Transverse colon (tissue), 4 donors: ENCODE data around the gene DIAPH3. TPM values are rescaled to one million over a fixed set of nuclear protein-coding genes. Genes with fewer than 3 reads are reported as not detected.

ENCODE experiments used
- DNase-seq: peaks from one replicate; pipeline ENCODE4 v3.0.0-alpha.2; 2019
- H3K27ac ChIP-seq, 4 donors: fragments of 200-600 bp; sonication (generic); 2 replicates each; pipeline ENCODE4 v1.5.1; 2016 to 2018; ENCODE audit warnings: inconsistent platforms in 4 of 4
- H3K27me3 ChIP-seq: fragments of 200-600 bp; sonication (generic); 2 replicates; pipeline ENCODE4 v1.5.1; 2017; ENCODE audit warnings: inconsistent platforms
- H3K36me3 ChIP-seq, 4 donors: fragments of 200-600 bp; sonication (generic); 2 replicates each; pipeline ENCODE4 v1.5.1; 2017 to 2019; ENCODE audit warnings: inconsistent platforms in 4 of 4
- H3K4me1 ChIP-seq, 4 donors: fragments of 200-600 bp; sonication (generic); 2 replicates each; pipeline ENCODE4 v1.5.1; 2017 to 2020; ENCODE audit warnings: inconsistent platforms in 4 of 4
- H3K4me3 ChIP-seq, 4 donors: fragments of 200-600 bp; sonication (generic); 1 replicate in 1 of 4; 2 replicates in 3 of 4; pipeline versions ENCODE4 v1.5.1 to v1.6.1; 2017 to 2019; ENCODE audit warnings: inconsistent platforms in 4 of 4
- H3K9me3 ChIP-seq, 2 donors: fragments of 200-600 bp; sonication (generic); 2 replicates each; pipeline ENCODE4 v1.5.1; 2017 to 2019; ENCODE audit warnings: inconsistent platforms in 2 of 2
- CTCF ChIP-seq, 5 experiments: fragments of 200-600 bp in 3 of 5; fragments of 450-650 bp in 2 of 5; sonication (generic) in 3 of 5; IDR thresholded peaks; 1 replicate in 2 of 5; 2 replicates in 3 of 5; pipeline ENCODE4 v1.5.1; 2016 to 2017; ENCODE audit warnings: antibody characterized with exemption in 5 of 5, inconsistent platforms in 3 of 5, mild to moderate bottlenecking in 2 of 5, moderate library complexity in 1 of 5
- EP300 ChIP-seq: sonication (generic); formaldehyde crosslinking; IDR thresholded peaks from one replicate; pipeline ENCODE4 v1.6.1; 2017; ENCODE audit warnings: antibody characterized with exemption, low read depth
- POLR2A ChIP-seq: fragments of 450-650 bp; IDR thresholded peaks from one replicate; pipeline ENCODE4 v1.6.1; 2016; ENCODE audit warnings: antibody characterized with exemption, mild to moderate bottlenecking, moderate library complexity
- POLR2AphosphoS5 ChIP-seq, 3 donors: sonication (generic); formaldehyde crosslinking; IDR thresholded peaks; one replicate each; pipeline ENCODE4 v1.6.1; 2016; ENCODE audit warnings: antibody characterized with exemption in 3 of 3
- WGBS, 2 donors: methylation state at CpG; one replicate each; pipeline ENCODE4 v1.1.5; 2018; ENCODE audit warnings: low coverage in 1 of 2; 5-methylcytosine and 5-hydroxymethylcytosine counted together
- in situ Hi-C, 4 donors: fragments of 200-750 bp; cut with MboI; loops; one replicate each; pipeline versions ENCODE4 v1.15.0 to v1.15.1; 2017; ENCODE audit warnings: low sequenced_read_pairs in 3 of 4, low pct_ligation_motif_present in 1 of 4, low pct_unique_long_range_greater_than_20kb in 1 of 4
- intact Hi-C: fragments of 100-400 bp; cut with DNase I; formaldehyde crosslinking; loops from one replicate; pipeline ENCODE4 v1.15.1; 2023; ENCODE audit warnings: low total_unique reads
- total RNA-seq, 4 donors: library from RNA; depleted of rRNA; stranded (reverse); fragments of >200 nt; gene quantifications; one replicate each; pipeline ENCODE4 v1.1.0, GENCODE V29; 2016

DIAPH3 gene
- total RNA-seq, 4 donors from 2014 or later = 0.95 to 1.6 (median 1.2) TPM

DNA sequence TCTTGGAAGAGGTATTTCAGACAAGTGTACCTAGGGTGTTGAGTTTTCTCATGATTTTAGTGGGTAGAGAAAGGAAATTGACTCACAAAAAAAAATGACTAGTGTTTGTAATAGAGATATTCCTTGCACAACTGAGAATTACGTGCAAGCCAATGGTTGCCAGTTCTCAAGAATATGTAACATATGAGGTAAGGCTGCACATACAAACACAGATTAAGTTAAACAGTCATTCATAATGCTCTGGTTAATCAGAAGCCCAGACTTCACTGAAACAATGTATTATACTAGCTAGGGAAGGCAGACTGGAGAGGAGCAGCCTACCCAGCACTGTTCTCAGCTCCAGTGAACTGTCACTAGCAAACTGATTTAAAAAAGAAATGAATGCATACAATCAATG is 418.3 kb downstream of the DIAPH3 start:
- in situ Hi-C loops = no loop called here
- no peak overlapping the region for H3K4me3 ChIP-seq
- no peaks in the 10 kb centered on the region for H3K36me3 ChIP-seq
- DNase-seq = no peak
- no peak overlapping the region for H3K27ac ChIP-seq
- H3K27me3 ChIP-seq = no peaks in the 10 kb centered on the region
- H3K9me3 ChIP-seq = no peaks in the 10 kb centered on the region
- H3K4me1 ChIP-seq = no peaks in the 10 kb centered on the region
- TF ChIP-seq POLR2A = no peak
- TF ChIP-seq POLR2AphosphoS5 (IDR thresholded peaks at IDR 0.05) = no peak
- no peak for TF ChIP-seq CTCF (IDR thresholded peaks at IDR 0.05)
- no peak for TF ChIP-seq EP300
- intact Hi-C loops = no loop called here
- 13 to 22% methylated on average over 1 of the region's 1 CpG for WGBS, 2 donors

DNA sequence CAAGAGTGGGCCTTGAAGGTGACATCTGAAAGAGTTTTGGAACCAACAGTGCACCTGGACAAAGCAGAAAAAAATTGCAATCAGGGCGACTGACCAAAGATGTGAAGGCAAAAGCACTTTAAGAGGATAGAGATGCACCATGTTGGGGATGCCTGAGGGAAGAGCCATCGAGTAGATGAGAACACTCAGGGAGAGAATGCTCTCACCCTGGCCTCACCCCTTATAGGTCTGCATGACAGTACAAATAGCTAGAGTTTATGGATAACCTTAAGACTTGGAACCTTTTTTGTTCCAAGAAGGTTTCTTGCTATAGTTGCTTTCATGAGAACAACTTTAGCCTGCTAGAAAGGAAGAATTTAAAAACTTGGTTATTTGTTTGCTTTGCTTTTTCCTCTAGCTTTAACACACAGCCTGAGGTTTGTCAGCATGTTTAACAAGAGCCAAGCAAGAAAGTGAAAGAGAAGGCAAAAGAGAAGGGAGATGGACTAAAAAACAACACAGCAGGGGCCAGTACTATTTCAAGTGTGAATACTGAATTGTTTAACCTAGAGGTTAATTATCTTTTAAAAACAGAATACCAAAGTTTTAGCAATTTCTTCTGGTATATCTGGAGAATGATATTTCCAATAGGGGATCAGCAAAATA is 418.9 kb downstream of the DIAPH3 start:
- H3K4me3 ChIP-seq = no peak overlapping the region
- 79 to 81% methylated on average over 2 of the region's 2 CpGs for WGBS, 2 donors
- TF ChIP-seq EP300 = no peak
- TF ChIP-seq POLR2A = no peak
- TF ChIP-seq CTCF (IDR thresholded peaks at IDR 0.05) = no peak
- no peak for TF ChIP-seq POLR2AphosphoS5 (IDR thresholded peaks at IDR 0.05)
- no peaks in the 10 kb centered on the region for H3K36me3 ChIP-seq
- no peaks in the 10 kb centered on the region for H3K9me3 ChIP-seq
- no peak overlapping the region for H3K27ac ChIP-seq
- H3K27me3 ChIP-seq = no peaks in the 10 kb centered on the region
- no peaks in the 10 kb centered on the region for H3K4me1 ChIP-seq
- no peak for DNase-seq
- in situ Hi-C loops (no loop called here), intact Hi-C loops (no loop called here)

DNA sequence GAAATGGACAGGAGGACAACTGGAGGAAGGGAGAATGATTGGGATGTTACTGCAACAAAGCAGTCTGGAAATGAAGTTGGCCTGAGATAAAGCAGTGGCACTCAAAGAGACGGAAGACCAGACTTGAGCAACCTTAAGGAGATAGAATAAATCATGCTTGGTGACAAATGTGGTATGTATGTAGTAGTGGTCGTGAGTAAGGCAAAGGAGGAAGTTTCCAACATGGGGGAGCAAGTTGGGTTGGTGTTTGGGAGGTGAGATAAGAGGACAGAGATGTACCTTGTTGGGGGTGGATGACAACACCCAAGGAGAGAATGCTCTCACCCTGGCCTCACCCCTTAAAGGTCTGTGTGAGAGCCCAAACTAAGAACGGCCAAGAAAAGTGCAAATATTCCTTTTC is 420.5 kb downstream of the DIAPH3 start:
- no peak for TF ChIP-seq CTCF (IDR thresholded peaks at IDR 0.05)
- TF ChIP-seq POLR2A = no peak
- TF ChIP-seq EP300 = no peak
- no peak for TF ChIP-seq POLR2AphosphoS5 (IDR thresholded peaks at IDR 0.05)
- in situ Hi-C loops (no loop called here), intact Hi-C loops (no loop called here)
- Histone ChIP-seq H3K9me3 (no peaks in the 10 kb centered on the region), H3K27ac (no peak overlapping the region), H3K4me3 (no peak overlapping the region), H3K4me1 (no peaks in the 10 kb centered on the region), H3K27me3 (no peaks in the 10 kb centered on the region), H3K36me3 (no peaks in the 10 kb centered on the region)
- DNase-seq = no peak
- 79 to 80% methylated on average over 2 to 3 of the region's 3 CpGs for WGBS, 2 donors

DNA sequence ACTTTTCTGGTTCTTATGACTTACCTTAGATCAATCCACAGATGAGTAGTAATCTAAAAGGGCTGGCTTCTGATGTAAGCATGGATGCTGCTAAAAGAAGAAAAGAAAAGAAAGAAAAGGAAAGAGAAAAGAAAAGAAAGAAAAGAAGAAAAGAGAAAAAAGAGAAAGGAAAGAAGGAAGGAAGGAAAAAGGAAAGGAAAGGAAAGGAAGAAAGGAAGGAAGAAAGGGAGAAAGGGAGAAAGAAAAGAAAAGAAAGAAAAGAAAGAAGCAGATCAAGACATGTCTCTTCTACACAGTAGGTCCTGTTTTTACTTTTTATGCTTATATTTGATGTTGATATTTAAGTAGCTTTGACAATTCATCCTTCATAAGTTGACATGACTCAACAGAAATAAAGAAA is 421.3 kb downstream of the DIAPH3 start:
- Histone ChIP-seq H3K27ac (no peak overlapping the region), H3K4me1 (no peaks in the 10 kb centered on the region), H3K27me3 (no peaks in the 10 kb centered on the region), H3K9me3 (no peaks in the 10 kb centered on the region), H3K4me3 (no peak overlapping the region), H3K36me3 (no peaks in the 10 kb centered on the region)
- in situ Hi-C loops (no loop called here), intact Hi-C loops (no loop called here)
- no peak for DNase-seq
- no peak for TF ChIP-seq POLR2A
- no peak for TF ChIP-seq POLR2AphosphoS5 (IDR thresholded peaks at IDR 0.05)
- no peak for TF ChIP-seq EP300
- no peak for TF ChIP-seq CTCF (IDR thresholded peaks at IDR 0.05)
